Measurements from ENCODE around the gene ARHGAP18.
A peak's percentile ranks its signal among the peaks of the same experiment; 100 is the strongest.

The ARHGAP18 gene

GRCh38 chr6:129709769-129710449 is at the start of gene ARHGAP18:
Gene ARHGAP18, minus strand, starts transcription at chr6:129710177. Its CDS starts 41 bp downstream, at chr6:129710136.
- peak; percentile 94 for DNase-seq

GRCh38 chr6:129755787-129756186 is 45.8 kb upstream of the ARHGAP18 start:
- no peak for DNase-seq

- DNase-seq, result no peak
Observed at GRCh38 chr6:129754750-129755149, 44.8 kb upstream of the ARHGAP18 start.

GRCh38 chr6:129753422-129753821 is 43.4 kb upstream of the ARHGAP18 start:
- DNase-seq, result peak; percentile 77

GRCh38 chr6:129751384-129751783 is 41.4 kb upstream of the ARHGAP18 start:
- no peak for DNase-seq

GRCh38 chr6:129750360-129750759 is 40.4 kb upstream of the ARHGAP18 start:
- no peak for DNase-seq

- DNase-seq, result peak; percentile 38
Observed at GRCh38 chr6:129749749-129750120, 39.8 kb upstream of the ARHGAP18 start.

- no peak for DNase-seq
Observed at GRCh38 chr6:129748901-129749748, 39.1 kb upstream of the ARHGAP18 start.

GRCh38 chr6:129748212-129748900 is 38.4 kb upstream of the ARHGAP18 start:
- peak; percentile 83 for DNase-seq

- DNase-seq, result no peak
Observed at GRCh38 chr6:129747588-129748112, 37.7 kb upstream of the ARHGAP18 start.

GRCh38 chr6:129744880-129745237 is 34.9 kb upstream of the ARHGAP18 start:
- DNase-seq, result no peak

GRCh38 chr6:129744201-129744879 is 34.4 kb upstream of the ARHGAP18 start:
- DNase-seq, result no peak

- DNase-seq, result no peak
Observed at GRCh38 chr6:129740013-129740412, 30.0 kb upstream of the ARHGAP18 start.

- DNase-seq, result no peak
Observed at GRCh38 chr6:129736105-129736504, 26.1 kb upstream of the ARHGAP18 start.

GRCh38 chr6:129733290-129733689 is 23.3 kb upstream of the ARHGAP18 start:
- no peak for DNase-seq

- DNase-seq, result no peak
Observed at GRCh38 chr6:129732542-129732941, 22.6 kb upstream of the ARHGAP18 start.

- DNase-seq, result no peak
Observed at GRCh38 chr6:129732034-129732433, 22.1 kb upstream of the ARHGAP18 start.

GRCh38 chr6:129731428-129731827 is 21.5 kb upstream of the ARHGAP18 start:
- DNase-seq, result no peak

- peak; percentile 41 for DNase-seq
Observed at GRCh38 chr6:129730477-129731165, 20.6 kb upstream of the ARHGAP18 start.

- DNase-seq, result no peak
Observed at GRCh38 chr6:129726650-129727049, 16.7 kb upstream of the ARHGAP18 start.

GRCh38 chr6:129725341-129725740 is 15.4 kb upstream of the ARHGAP18 start:
- DNase-seq, result no peak

- no peak for DNase-seq
Observed at GRCh38 chr6:129719692-129720091, 9.7 kb upstream of the ARHGAP18 start.

Measured in suppressor macrophage treated with lipopolysaccharide for 4 hours (primary cell).